Trophoblast cell (in vitro differentiated cells and primary cell): Measurements from ENCODE around the gene ADAMTS12.

Experiments used
- DNase-seq, 2 donors: peaks; one replicate each; pipeline ENCODE4 v3.0.0-alpha.2; 2016
- H2AFZ ChIP-seq: 2 replicates; pipeline ENCODE4 v1.6.1; 2013; ENCODE audit warnings: low read length, moderate library complexity, mild to moderate bottlenecking; ENCODE audit not compliant: insufficient read depth, poor library complexity
- H2AK5ac ChIP-seq: 2 replicates; pipeline ENCODE4 v1.6.1; 2013; ENCODE audit warnings: mild to moderate bottlenecking, low read length
- H2BK120ac ChIP-seq: 2 replicates; pipeline ENCODE4 v1.6.1; 2013; ENCODE audit warnings: low read length, mild to moderate bottlenecking, moderate library complexity; ENCODE audit not compliant: insufficient read depth, poor library complexity
- H2BK12ac ChIP-seq: 2 replicates; pipeline ENCODE4 v1.6.1; 2013; ENCODE audit warnings: mild to moderate bottlenecking, low read length, moderate library complexity
- H2BK5ac ChIP-seq: 2 replicates; pipeline ENCODE4 v1.6.1; 2013; ENCODE audit warnings: low read length, low read depth, moderate library complexity, mild to moderate bottlenecking; ENCODE audit not compliant: poor library complexity
- H3K14ac ChIP-seq: 2 replicates; pipeline ENCODE4 v1.6.1; 2013; ENCODE audit warnings: mild to moderate bottlenecking, low read length
- H3K18ac ChIP-seq: 2 replicates; pipeline ENCODE4 v1.6.1; 2013; ENCODE audit warnings: mild to moderate bottlenecking, low read length
- H3K23ac ChIP-seq: 2 replicates; pipeline ENCODE4 v1.6.1; 2013; ENCODE audit warnings: low read length
- H3K27ac ChIP-seq: 2 replicates; pipeline ENCODE4 v1.5.1; 2013; ENCODE audit warnings: low read depth, mild to moderate bottlenecking, inconsistent platforms, low read length, moderate library complexity
- H3K27me3 ChIP-seq: 2 replicates; pipeline ENCODE4 v1.6.1; 2013; ENCODE audit warnings: inconsistent platforms, mild to moderate bottlenecking, low read length, moderate library complexity; ENCODE audit not compliant: insufficient read depth
- H3K36me3 ChIP-seq, 2 experiments: 1 replicate in 1 of 2; 2 replicates in 1 of 2; pipeline ENCODE4 v1.6.1; 2013; ENCODE audit warnings: low read length in 2 of 2, mild to moderate bottlenecking in 2 of 2, moderate library complexity in 1 of 2; ENCODE audit not compliant: insufficient read depth in 2 of 2, control insufficient read depth in 1 of 2
- H3K4ac ChIP-seq: 2 replicates; pipeline ENCODE4 v1.6.1; 2013; ENCODE audit warnings: low read depth, mild to moderate bottlenecking, low read length, moderate library complexity
- H3K4me1 ChIP-seq, 2 experiments: 1 replicate in 1 of 2; 2 replicates in 1 of 2; pipeline ENCODE4 v1.6.1; 2013; ENCODE audit warnings: low read length in 2 of 2, mild to moderate bottlenecking in 2 of 2, moderate library complexity in 1 of 2; ENCODE audit not compliant: insufficient read depth in 2 of 2, control insufficient read depth in 1 of 2
- H3K4me2 ChIP-seq: 2 replicates; pipeline ENCODE4 v1.6.1; 2013; ENCODE audit warnings: inconsistent platforms, mild to moderate bottlenecking, low read length, moderate library complexity
- H3K4me3 ChIP-seq: 2 replicates; pipeline ENCODE4 v1.5.1; 2013; ENCODE audit warnings: mild to moderate bottlenecking, low read depth, low read length, inconsistent platforms
- H3K79me1 ChIP-seq: one replicate; pipeline ENCODE4 v1.6.1; 2013; ENCODE audit warnings: low read length
- H3K79me2 ChIP-seq: 2 replicates; pipeline ENCODE4 v1.6.1; 2013; ENCODE audit warnings: low read length, mild to moderate bottlenecking; ENCODE audit not compliant: control insufficient read depth, insufficient read depth, poor library complexity
- H3K9ac ChIP-seq: 2 replicates; pipeline ENCODE4 v1.6.1; 2013; ENCODE audit warnings: mild to moderate bottlenecking, low read length
- H3K9me3 ChIP-seq: 2 replicates; pipeline ENCODE4 v1.6.1; 2013; ENCODE audit warnings: low read depth, mild to moderate bottlenecking, control low read depth, inconsistent platforms, low read length; ENCODE audit not compliant: insufficient read depth
- H4K12ac ChIP-seq: 2 replicates; pipeline ENCODE4 v1.6.1; 2013; ENCODE audit warnings: low read depth, mild to moderate bottlenecking, low read length, moderate library complexity
- H4K8ac ChIP-seq: 2 replicates; pipeline ENCODE4 v1.6.1; 2013; ENCODE audit warnings: low read depth, mild to moderate bottlenecking, low read length, moderate library complexity
- H4K91ac ChIP-seq: one replicate; pipeline ENCODE4 v1.6.1; 2013; ENCODE audit warnings: low read depth, mild to moderate bottlenecking, low read length, moderate library complexity
- WGBS: extraction: QIAGEN DNeasy Blood & Tissue Kit; methylation state at CpG from one replicate; pipeline ENCODE4 v1.1.7; 2013; ENCODE audit warnings: missing lambda C conversion rate; ENCODE audit not compliant: insufficient read length, insufficient coverage; ENCODE audit errors: extremely low coverage; 5-methylcytosine and 5-hydroxymethylcytosine counted together

The ADAMTS12 gene

DNA sequence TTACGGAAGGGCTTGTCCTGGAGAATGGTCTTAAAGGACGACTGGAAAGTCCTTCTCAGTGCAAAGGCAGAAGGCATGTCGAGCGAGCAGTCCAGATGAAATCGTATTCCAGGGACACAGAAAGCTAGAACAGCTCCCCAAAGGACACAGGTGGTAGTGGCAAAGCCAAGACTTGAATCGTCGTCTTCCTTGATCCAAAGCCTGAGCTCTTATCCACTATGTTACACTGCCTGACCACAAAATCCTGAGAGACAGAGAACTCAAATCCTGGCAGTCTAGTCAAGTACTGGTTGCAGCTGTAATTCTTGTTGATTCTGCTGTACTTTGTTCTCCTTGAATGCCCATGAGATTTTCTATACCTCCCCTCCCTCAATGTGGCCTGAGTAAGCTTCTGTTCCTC, 252.3 kb downstream of the ADAMTS12 start:
- H3K36me3 ChIP-seq: no peaks in the 10 kb centered on the region
- no peak overlapping the region for H4K12ac ChIP-seq
- no peak for DNase-seq
- no peak overlapping the region for H3K4me3 ChIP-seq
- H3K79me1 ChIP-seq: no peaks in the 10 kb centered on the region
- H3K9me3 ChIP-seq: peaks cover 4% of the 10 kb centered on the region
- H3K14ac ChIP-seq: no peak overlapping the region
- no peak overlapping the region for H2BK120ac ChIP-seq
- H2AFZ ChIP-seq: no peak overlapping the region
- WGBS: no CpG with 5 or more reads among the region's 7 CpGs
- no peak overlapping the region for H3K9ac ChIP-seq
- peaks cover 0 to 4% of the 10 kb centered on the region in 2 experiments for H3K4me1 ChIP-seq
- H2BK12ac ChIP-seq: no peak overlapping the region
- no peak overlapping the region for H2AK5ac ChIP-seq
- no peaks in the 10 kb centered on the region for H3K27me3 ChIP-seq
- no peak overlapping the region for H4K91ac ChIP-seq
- H3K79me2 ChIP-seq: no peaks in the 10 kb centered on the region
- H4K8ac ChIP-seq: no peak overlapping the region
- no peak overlapping the region for H3K4ac ChIP-seq
- H3K23ac ChIP-seq: no peak overlapping the region
- H3K27ac ChIP-seq: no peak overlapping the region
- no peak overlapping the region for H3K4me2 ChIP-seq
- H3K18ac ChIP-seq: no peak overlapping the region
- no peak overlapping the region for H2BK5ac ChIP-seq

DNA sequence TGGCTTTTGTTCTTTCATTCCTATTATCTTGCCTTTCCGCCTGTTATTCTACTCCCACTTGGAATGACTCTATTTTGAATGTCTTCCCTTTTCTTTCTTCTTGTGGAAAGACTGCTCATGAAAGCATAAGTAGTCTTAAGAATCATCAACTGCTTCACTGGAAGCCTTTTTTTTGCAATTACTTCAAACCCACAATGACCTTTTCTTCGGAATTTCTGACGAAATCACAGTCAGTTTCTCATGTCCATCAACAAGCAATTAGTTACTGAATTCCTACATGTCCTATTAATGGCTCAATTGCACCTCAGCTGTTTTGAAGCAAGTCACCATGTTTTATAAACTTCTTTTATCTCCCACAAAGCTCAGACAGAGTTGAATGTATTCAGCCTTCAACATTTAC, 254.8 kb downstream of the ADAMTS12 start:
- Histone ChIP-seq H3K4ac (no peak overlapping the region), H3K27me3 (no peaks in the 10 kb centered on the region), H3K4me2 (no peak overlapping the region), H3K9me3 (peaks cover 2% of the 10 kb centered on the region), H4K8ac (no peak overlapping the region), H3K27ac (no peak overlapping the region), H3K23ac (no peak overlapping the region), H3K36me3 (no peaks in the 10 kb centered on the region), H3K79me2 (no peaks in the 10 kb centered on the region), H2AFZ (no peak overlapping the region), H2BK5ac (no peak overlapping the region), H4K12ac (no peak overlapping the region), H3K18ac (no peak overlapping the region), H3K9ac (no peak overlapping the region), H2BK12ac (no peak overlapping the region), H2BK120ac (no peak overlapping the region), H3K4me1 (peaks cover 0 to 4% of the 10 kb centered on the region in 2 experiments), H2AK5ac (no peak overlapping the region), H3K79me1 (no peaks in the 10 kb centered on the region), H3K4me3 (no peak overlapping the region), H4K91ac (no peak overlapping the region), H3K14ac (no peak overlapping the region)
- WGBS: no CpG with 5 or more reads among the region's 3 CpGs
- no peak for DNase-seq

DNA sequence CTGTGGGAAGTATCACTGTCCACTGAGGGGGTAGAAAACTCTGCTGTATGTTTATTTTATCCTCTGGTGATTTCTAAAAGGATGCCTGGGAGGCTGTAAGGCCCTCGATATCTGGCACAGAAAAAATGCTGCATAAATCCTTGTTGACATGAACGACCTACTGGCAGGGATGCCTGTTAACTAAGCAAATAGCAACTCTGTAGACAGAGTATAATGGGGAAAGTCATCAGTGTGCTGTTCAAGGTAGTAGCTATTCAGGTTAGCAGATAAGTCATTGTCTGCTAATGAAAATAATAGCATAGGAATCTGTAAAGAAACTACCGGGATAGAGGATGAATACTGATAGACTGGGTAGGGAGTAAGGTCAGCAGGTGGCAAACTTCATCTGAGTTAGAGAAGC, 256.2 kb downstream of the ADAMTS12 start:
- no peak overlapping the region for H4K8ac ChIP-seq
- H3K23ac ChIP-seq: no peak overlapping the region
- H4K12ac ChIP-seq: no peak overlapping the region
- H2BK120ac ChIP-seq: no peak overlapping the region
- peaks cover 0 to 1% of the 10 kb centered on the region in 2 experiments for H3K36me3 ChIP-seq
- H3K18ac ChIP-seq: no peak overlapping the region
- no peak overlapping the region for H3K4me2 ChIP-seq
- no peak overlapping the region for H4K91ac ChIP-seq
- H3K79me1 ChIP-seq: no peaks in the 10 kb centered on the region
- H3K79me2 ChIP-seq: no peaks in the 10 kb centered on the region
- no peaks in the 10 kb centered on the region for H3K4me1 ChIP-seq
- no peak overlapping the region for H3K4me3 ChIP-seq
- no peak overlapping the region for H3K27ac ChIP-seq
- H3K9ac ChIP-seq: no peak overlapping the region
- no peak overlapping the region for H2AK5ac ChIP-seq
- no peak overlapping the region for H2AFZ ChIP-seq
- no peak overlapping the region for H2BK12ac ChIP-seq
- no peaks in the 10 kb centered on the region for H3K27me3 ChIP-seq
- H3K9me3 ChIP-seq: peaks cover 2% of the 10 kb centered on the region
- WGBS: no CpG with 5 or more reads among the region's 3 CpGs
- DNase-seq: no peak
- H3K14ac ChIP-seq: no peak overlapping the region
- no peak overlapping the region for H2BK5ac ChIP-seq
- no peak overlapping the region for H3K4ac ChIP-seq

DNA sequence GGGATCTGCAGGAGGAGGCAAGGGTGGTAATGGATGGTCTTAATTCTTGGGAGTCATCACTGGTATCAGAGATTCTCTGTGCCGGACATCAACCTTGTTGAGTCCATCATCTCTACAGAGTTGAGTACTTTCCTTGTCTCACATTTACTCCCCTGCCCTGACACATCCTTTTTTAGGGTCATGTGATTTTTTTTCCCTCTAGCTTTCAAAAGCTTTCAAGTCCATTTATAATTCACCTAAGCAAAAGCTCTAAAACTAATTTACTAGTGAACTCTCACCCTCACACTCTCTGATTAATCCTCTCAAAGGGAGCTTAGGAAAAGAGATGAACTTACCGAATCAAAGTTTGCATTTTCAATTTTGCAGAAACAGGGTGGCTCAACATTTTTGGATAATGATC, 258.1 kb downstream of the ADAMTS12 start:
- no peaks in the 10 kb centered on the region for H3K4me1 ChIP-seq
- no peak overlapping the region for H3K27ac ChIP-seq
- H3K14ac ChIP-seq: no peak overlapping the region
- H3K9ac ChIP-seq: no peak overlapping the region
- H2BK120ac ChIP-seq: no peak overlapping the region
- H3K23ac ChIP-seq: no peak overlapping the region
- H3K18ac ChIP-seq: no peak overlapping the region
- no peak overlapping the region for H4K12ac ChIP-seq
- no peak overlapping the region for H2BK5ac ChIP-seq
- H2AK5ac ChIP-seq: no peak overlapping the region
- H3K4me2 ChIP-seq: no peak overlapping the region
- no peak for DNase-seq
- H3K36me3 ChIP-seq: peaks cover 0 to 1% of the 10 kb centered on the region in 2 experiments
- no peak overlapping the region for H4K8ac ChIP-seq
- H3K79me1 ChIP-seq: no peaks in the 10 kb centered on the region
- H2BK12ac ChIP-seq: no peak overlapping the region
- no peak overlapping the region for H4K91ac ChIP-seq
- no peaks in the 10 kb centered on the region for H3K27me3 ChIP-seq
- H2AFZ ChIP-seq: no peak overlapping the region
- no peak overlapping the region for H3K4ac ChIP-seq
- no peak overlapping the region for H3K4me3 ChIP-seq
- no CpG with 5 or more reads among the region's 2 CpGs for WGBS
- no peaks in the 10 kb centered on the region for H3K9me3 ChIP-seq
- no peaks in the 10 kb centered on the region for H3K79me2 ChIP-seq
